Measurements from ENCODE around the gene COL16A1.

Gene COL16A1

DNA sequence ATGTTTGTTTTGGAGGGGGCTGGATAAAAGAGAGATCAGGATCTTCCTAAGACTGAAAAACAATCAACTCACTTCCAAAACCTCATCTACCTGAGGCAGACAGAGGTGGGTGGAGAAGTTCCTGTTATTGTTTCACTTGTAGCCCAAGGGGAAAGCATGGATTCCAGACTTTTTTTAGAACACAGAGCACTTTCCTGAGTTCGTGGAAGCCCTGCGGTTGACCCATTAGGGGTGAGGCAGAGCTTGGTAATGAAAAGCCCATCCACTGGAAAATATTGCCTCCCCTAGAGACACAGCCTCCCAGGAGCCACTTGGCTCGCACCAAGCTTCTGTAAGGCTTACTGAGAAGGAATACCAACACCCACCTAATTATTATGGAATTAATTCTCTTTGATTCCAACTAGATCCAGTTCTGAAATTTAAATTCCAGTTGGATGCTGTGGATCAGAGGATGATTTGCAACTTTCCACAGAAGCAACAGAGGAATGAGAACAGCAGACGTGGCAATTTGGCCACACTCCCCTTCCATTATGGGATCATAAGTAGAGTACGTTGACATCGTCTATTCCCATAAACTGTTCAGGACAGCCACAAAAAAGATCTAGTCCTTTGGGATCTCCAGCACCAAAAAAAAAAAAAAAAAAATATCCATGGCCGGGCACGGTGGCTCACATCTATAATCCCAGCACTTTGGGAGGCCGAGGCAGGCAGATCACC lies 55.0 kb downstream of the COL16A1 start:
- DNase-seq (ENCODE audit: low read depth in 3 of 3), result no peak

DNA sequence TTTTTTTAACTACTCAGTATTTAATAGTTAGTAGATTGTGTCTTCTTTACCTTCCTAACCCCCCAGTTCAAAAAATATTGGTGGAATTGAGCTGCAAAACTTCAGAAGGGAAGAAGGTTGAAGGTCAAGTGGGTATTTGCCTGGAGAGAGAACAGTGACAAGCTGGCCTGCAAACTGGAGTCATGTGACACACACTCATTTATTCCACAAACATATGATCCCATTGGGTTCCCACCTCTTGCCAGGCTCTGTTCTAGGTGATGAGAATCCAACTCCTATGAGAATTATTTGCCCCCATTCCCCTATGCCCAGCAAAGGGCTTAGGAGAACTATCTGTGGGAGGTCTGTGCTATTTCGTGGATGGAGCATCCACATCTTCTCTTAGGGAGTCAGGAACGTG lies 55.6 kb downstream of the COL16A1 start:
- no peak for DNase-seq (ENCODE audit: low read depth in 3 of 3)

DNA sequence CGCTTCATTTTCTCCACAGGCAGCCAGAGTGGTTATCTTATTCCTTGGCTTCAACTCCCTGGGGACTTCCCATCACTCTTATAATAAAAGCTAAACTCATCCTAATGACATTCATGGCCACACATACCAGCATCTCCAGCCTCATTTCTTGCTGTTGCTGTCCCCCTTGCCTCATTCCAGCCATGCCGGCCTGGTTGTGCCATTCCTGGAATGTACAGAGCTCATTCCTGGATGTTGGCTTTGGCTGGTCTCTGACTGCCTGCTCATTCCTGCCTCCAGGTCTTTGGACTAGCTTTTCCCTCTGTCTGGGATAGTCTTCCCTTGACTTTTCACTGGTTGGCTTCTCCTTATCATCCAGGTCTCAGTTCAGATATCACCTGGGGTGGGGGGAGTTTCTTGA lies 56.7 kb downstream of the COL16A1 start:
- DNase-seq (ENCODE audit: low read depth in 3 of 3), result no peak

DNA sequence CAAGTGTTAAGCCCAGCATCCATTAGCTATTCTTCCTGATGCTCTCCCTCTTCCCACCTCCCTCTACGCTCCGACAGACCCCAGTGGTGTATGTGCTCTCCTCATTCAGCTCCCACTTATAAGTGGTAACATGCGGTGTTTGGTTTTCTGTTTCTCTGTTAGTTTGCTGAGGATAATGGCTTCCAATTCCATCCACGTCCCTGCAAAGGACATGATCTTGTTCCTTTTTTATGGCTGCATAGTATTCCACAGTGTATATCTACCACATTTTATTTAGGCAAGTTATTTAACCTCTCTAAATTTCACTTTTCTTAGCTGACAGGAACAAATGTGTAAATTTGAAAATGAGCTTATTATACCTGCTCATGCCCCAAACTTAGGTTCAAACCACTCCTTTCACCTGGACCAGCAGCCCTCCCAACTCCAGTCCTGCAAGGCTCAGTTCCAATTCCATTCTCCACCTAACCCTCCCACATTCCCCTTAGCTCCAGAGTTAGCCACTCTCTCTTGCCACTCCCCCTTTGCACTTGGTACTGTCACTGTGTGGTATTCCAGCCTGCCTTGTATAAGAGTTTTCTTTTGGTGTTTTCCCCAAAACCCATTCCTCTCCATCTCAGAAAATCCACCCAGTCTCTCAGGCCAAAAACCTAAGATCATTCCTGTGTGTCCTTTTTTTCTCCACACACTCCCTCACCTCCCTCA lies 57.4 kb downstream of the COL16A1 start:
- DNase-seq (ENCODE audit: low read depth in 3 of 3), result no peak

DNA sequence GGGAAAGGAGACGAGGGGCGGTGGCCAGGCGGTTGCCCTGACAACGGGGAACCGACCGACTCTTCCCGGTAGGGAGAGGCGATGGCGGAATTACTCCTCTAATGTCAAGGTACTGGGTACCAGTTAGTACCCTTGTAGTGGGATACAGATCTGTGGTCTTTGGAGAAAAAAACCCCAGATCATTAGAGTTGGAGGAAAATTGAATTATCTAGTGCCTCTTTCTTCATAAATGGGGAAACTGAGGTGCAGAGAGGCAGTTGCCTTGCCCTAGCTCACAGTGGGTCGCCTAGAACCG lies 58.6 kb downstream of the COL16A1 start:
- DNase-seq (ENCODE audit: low read depth in 3 of 3), result no peak

DNA sequence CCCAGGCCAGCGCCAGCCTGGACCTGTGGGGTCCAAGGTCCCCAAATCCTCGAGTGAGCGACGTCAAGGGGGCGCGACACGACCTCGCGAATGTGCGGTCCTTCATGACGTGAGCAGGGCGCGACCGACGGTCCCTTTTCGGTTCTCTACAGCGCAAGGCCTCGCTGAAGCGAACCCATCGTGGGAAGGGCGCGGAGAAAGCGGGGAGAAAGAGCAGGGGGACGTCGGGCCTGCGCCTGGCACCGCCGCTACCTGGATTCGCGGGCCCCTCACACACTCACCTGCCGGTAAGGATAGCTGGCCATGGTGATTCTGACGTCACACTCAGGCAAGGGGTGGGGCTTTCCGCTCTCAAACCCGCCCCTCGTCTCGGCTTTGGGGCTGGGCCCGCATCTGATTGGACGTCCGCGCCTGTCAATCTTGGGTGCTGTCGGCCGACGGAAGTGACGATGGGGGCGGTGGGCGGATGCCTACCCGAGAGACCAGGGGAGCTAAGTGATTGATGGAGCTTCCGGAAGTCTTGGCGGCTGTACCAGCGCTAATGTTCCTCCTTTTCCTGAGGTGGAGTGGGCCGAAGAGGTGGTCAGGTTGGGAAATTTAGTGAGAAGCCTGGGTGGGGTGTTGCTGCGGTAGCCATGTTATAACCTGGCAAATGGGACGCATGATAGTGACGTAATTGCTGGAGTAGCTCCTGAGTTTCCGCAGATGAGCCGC lies 59.1 kb downstream of the COL16A1 start, which contains the start of gene PEF1:
PEF1 (minus strand) TSS at position 317 of the 714 bp plus-strand sequence; CDS start at position 305, 12 bp downstream.
- peak; percentile 98 to 99 (median 99) for DNase-seq (ENCODE audit: low read depth in 3 of 3)

DNA sequence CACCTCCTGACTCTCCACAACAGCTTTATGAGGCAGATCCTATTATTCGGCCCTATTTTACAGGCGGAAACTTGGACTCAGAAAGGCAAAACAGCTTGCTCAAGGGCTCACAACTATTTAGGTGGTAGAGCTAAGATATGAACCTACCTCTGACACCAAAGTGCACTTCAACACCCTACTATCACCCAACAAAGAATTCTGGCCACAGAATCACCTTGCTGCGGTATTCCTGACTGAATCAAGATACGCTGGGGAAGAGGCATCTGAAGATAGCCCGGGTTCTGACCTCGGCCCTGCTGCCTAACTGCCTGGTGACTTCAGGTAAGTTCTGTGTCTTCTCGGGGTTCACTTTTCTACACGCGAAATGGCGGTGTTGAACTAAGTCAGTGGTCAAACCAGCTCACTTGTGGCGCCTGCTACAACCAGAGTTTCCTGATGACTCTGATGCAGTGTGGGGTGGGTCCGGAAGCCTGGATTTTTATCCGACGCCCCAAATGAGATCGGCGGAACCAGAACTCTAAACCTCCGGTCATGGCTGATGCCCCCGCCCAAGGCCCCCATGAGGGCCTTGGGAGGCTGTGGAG lies 59.7 kb downstream of the COL16A1 start:
- DNase-seq (ENCODE audit: low read depth in 3 of 3), result no peak

DNA sequence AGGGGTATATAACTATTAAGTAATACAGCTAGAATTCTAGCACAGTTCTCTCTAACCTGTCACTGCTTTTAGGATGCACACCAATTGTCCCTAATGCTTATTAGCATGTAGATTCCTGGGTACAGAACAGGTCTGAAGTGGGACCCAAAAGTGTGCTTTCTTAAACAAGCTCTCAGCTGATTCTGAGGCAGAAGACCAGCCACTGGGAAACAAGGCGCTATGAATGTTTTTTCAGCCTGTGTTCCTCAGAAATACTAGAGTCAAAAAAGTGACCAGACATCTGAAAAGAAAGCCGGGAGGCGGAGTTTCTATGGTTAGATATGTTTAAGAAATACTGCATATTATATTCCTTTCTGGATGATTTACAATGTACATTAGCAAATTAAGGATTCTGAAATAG lies 60.9 kb downstream of the COL16A1 start:
- no peak for DNase-seq (ENCODE audit: low read depth in 3 of 3)

DNA sequence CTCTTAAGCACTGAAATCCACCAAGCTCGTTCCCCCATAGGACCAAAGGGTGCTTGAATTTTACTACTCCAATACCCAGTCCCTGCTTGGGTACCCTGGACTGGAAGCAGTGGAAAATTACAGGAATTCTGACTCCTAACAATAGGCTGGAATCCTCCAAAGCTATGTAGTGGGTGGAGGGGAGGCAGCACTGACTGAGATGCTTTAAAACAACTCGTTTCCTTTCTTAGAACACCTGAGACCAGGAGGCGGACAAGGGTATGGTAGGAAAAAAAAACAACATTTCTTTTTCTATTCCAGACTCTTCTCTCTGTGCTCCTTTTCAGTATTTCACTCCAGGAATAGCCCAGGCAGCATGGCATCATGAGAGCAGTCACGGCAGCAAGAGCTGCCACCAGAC lies 61.5 kb downstream of the COL16A1 start:
- DNase-seq (ENCODE audit: low read depth in 3 of 3), result no peak

DNA sequence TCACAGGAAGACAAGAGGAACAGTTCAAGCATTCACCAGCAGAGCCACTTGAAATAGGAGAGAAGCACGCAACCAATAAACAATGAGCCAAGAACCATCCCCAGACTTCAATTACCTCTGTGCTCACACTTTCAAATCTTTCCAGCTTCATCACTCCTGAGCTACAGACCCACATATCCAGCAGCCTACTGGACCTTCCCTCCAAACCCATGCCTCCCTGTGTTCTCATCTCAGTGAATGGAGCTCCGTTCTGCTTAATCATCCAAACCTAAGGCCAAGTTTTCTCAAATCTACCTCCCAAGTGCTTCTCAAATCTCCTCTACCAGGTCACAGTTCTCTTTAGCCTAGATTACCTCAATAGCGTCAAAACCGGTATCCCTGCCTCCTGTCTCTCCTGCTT lies 62.9 kb downstream of the COL16A1 start:
- DNase-seq (ENCODE audit: low read depth in 3 of 3), result no peak

DNA sequence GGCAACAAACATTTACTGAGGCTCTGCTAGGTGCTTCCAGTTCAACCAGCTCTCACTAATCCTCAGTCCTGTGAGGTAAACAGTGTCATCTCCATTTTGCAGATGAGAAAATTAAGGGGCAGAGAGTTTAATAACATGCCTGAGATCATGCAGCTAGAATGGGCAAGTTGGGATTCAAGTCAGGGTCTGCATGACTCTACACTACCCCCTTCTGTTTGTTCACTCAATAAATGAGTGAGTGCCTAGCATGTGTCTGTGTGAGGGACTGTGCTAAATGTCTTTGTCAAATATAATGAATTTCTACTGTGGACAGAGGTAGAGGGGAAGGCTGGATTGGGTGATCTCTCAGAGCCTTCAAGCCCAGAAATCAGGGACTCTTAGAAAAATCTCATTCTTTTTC lies 63.6 kb downstream of the COL16A1 start:
- no peak for DNase-seq (ENCODE audit: low read depth in 3 of 3)

DNA sequence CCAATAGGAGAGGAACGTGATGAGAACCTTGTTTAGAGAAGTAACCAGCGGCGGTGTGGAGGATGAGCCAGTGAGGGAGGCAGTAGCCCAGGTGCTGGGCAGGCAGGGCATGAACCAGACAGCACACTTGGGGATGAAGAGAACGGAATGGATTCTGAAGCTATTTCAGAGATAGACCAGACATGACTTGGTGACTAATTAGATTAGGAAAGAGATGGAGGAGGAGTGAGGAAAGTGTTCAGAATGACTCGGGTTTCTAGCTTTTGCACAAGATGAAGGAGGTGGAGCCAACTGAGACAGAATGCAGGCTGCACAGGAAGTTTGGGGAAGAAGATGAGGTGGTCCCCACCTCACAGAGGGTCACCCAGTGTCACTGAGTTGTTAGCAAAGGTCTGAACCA lies 64.3 kb downstream of the COL16A1 start:
- DNase-seq (ENCODE audit: low read depth in 3 of 3), result no peak

DNA sequence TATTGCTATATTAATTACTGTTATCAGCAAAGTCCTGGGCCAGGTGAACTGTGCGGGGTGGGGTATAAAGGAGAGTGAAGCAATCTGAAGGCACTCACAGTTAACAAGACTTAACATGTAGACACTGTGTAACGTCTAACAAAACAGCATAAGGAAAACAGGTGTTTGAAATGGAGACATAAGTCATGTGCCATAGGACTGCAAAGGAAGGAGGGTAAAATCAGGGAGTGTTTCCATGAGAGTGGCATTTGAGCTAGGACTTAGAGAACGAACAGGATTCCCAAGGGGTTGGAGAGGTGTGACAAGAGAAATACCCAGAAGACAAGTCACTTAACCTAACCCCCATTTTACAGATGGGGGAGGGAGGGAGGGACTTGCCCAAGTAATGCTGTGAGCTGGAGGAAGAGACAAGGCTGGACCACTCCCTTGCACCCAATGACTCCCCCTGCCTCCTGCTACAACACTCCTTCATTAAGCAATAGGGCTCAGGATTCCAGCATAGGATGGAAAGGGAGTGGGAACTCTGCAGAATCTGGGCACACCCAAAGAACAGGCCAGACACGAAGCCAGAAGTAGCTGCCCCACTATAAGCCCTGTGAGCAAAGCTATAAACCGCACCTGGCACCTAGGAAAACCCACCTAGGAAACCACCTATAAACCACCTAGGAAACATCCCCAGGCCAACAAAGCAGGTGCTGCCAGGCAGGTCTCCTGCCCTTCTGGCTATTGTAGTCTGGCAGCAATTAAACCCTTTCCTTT lies 65.7 kb downstream of the COL16A1 start:
- no peak for DNase-seq (ENCODE audit: low read depth in 3 of 3)

DNA sequence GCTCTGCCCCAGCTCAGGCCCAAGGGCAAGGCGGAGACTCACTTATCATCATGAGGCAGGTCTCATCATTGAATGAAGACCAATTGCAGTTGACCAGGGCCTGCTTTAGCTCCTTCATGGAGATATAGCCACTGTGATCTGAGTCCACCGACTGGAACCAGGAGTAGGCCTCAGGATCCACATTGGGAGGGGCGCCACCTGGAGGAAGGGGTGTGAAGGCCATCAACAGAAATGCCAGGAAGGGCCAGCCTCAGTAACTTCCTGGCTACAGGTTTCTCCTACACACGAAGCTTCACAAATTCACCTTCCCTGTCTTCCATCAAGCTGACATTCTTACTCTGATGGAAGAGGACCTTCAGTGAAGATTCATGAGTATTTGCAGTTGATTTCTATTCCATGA lies 70.7 kb downstream of the COL16A1 start:
- no peak for DNase-seq (ENCODE audit: low read depth in 3 of 3)

DNA sequence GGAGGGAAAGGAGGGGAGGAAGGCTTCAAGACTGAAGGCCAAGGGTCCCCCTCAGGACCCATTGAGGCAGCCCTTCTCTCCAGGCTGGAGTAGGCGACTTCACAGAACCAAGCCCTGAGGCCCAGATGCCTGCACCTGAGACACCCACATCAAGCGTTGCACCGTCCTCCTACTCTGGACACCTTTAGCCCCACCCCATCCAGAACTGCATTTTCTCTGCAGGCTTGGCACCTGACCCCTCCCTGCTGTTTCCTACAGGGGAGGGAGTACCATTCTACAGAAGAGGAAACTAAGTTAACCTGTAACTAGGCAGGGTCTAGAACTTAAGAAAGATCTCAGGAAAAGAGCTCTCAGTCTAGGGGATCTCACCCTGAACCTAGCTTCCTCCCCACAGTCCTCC lies 71.2 kb downstream of the COL16A1 start:
- no peak for DNase-seq (ENCODE audit: low read depth in 3 of 3)

DNA sequence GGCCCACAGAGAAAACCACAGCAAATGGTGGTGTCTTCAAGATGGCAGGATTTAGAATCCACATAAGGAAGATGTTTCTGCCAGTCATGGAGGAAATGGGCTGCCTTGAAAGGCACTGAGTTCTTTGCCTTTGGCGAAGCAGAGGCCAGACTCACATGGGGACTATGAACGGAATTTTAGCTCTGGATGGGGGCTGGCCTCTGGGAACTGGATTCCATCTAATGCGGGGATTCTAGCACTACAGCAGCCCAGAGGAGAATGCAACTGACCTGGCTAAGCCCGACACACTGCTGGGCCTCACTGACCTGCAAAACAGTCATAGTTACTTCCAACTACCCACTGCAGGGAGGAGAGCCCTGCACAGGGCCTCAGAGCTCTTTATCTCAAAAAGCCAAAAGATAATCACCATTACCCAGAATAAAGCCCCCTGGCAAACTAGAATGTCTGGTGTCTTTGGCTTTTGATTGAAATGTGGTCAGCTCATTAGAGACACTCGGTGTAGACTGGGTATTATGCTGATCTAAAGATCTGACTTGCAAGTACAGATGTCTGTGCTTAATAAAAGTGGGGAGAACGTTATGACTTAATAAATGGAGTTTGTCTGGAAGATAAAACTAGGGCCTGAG lies 74.8 kb downstream of the COL16A1 start:
- DNase-seq (ENCODE audit: low read depth in 3 of 3), result no peak

DNA sequence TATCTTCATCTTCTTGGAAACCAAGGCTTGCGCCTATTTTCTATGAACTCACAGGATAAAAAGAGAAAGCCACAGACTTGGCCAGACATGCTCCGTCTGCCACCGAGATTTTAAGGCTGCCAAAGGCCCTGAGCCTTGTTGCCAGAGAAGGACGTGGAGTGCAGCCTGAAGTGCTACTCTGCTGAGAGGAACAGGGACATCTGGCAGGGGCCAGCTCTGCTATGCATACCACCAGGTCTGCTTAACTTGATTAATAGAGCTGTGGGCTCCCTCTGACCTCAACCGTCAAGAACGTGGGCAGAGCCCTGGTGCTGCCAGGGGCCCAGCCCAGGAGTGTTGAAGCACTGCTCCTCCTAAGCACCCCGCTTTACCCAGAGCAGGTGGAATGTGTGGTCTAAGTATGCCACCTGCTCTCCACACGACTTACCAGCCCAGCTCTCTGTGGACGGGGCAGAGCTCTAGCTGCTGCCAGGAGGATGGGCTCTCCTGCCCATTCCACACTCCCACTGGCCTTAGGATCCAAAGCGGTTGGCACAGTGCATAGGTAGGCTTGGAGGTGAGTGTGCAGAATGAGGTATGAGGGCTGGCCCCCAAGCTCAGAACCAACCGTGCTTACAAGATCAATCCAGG lies 75.8 kb downstream of the COL16A1 start:
- DNase-seq (ENCODE audit: low read depth in 3 of 3), result no peak

DNA sequence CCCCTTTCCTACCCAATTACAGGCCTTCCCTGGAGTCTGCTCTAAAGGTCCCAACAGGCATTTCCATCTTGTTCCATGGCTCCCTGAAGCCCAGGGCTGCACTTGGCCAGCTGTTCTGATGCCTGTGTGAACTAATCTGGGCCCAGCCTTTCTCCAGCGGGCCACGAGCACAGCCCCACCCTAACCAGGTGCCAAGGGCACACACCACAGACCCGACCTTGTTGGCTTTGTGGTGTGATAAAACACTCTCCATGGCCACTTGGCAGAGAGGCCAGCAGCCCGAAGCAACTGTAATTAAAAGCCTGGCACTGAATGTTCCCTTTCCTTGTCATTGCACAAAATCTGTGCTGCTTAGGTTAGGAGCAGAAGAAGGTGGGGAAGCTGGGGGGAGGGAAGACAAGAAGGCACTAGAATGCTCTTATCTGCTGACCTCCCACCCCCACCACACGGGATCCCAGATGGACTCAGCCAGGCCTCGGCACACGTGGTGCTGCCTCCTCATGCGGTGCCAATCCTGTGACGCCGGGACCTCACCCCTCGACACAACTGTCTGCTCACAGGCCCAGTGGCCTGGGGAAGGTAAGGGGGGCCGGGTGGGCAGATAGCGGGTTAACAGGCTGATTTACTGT lies 76.4 kb downstream of the COL16A1 start:
- no peak for DNase-seq (ENCODE audit: low read depth in 3 of 3)

DNA sequence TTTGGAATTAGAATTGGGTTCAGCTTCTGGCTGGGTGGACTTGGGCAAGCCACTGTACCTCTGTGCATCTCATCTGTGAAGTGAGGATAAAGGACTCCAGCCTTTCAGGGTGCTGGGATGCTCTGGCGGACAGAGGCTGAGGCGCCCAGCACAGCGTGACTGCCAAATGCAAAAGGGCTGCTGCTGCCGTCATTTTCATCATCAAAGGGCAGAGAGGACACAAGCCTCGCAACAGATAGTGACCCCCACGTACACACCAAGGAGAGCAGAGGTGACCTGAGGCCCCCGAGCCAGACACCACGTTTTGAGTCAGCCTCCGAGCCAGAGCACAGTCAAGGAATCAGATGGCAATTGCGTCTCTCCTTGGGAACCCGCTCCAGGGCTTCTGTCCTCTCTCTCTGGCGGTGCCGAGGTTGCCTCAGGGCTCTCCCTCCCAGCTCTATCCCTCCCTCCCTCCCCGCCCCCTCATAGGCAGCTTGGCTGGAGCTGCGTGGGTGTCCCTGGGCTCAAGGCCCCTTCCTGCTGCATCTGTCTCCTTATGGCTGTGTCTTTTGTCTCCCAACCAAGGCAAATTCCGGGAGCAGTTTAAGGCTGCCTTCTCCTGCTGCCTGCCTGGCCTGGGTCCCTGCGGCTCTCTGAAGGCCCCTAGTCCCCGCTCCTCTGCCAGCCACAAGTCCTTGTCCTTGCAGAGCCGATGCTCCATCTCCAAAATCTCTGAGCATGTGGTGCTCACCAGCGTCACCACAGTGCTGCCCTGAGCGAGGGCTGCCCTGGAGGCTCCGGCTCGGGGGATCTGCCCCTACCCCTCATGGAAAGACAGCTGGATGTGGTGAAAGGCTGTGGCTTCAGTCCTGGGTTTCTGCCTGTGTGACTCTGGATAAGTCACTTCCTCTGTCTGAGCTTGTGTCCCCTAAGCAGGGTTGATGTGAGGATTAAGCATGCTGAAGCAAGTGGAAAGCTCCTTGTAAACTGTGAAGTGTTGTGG lies 77.3 kb downstream of the COL16A1 start:
- DNase-seq (ENCODE audit: low read depth in 3 of 3), result no peak
